Smooth muscle cell (in vitro differentiated cells): ENCODE data around the gene PNPLA2. TPM values are rescaled to one million over a fixed set of nuclear protein-coding genes. Genes with fewer than 3 reads are reported as not detected.

Experiments used
- DNase-seq: peaks from one replicate; lab custom pipeline; 2025; ENCODE audit not compliant: unreplicated experiment; lab: John Stamatoyannopoulos, UW
- H2AFZ ChIP-seq: fragments of 200-600 bp; sonication (generic); 2 replicates; pipeline ENCODE4 v1.6.0; 2016; ENCODE audit warnings: antibody characterized with exemption, low read depth, mild to moderate bottlenecking
- H3F3A ChIP-seq: fragments of 200-600 bp; sonication (generic); 2 replicates; pipeline ENCODE4 v1.6.0; 2017; ENCODE audit warnings: antibody characterized with exemption, low read depth
- H3K27ac ChIP-seq: fragments of 200-600 bp; sonication (generic); 2 replicates; pipeline ENCODE4 v1.5.1; 2016; ENCODE audit warnings: low read depth, mild to moderate bottlenecking
- H3K27me3 ChIP-seq: fragments of 200-600 bp; sonication (generic); 2 replicates; pipeline ENCODE4 v1.6.1; 2016; ENCODE audit warnings: low read depth, mild to moderate bottlenecking
- H3K36me3 ChIP-seq: fragments of 200-600 bp; sonication (generic); 2 replicates; pipeline ENCODE4 v1.5.1; 2016; ENCODE audit warnings: low read depth
- H3K4me1 ChIP-seq: fragments of 200-600 bp; sonication (generic); 2 replicates; pipeline ENCODE4 v1.5.1; 2016; ENCODE audit warnings: low read depth
- H3K4me2 ChIP-seq: fragments of 200-600 bp; sonication (generic); 2 replicates; pipeline ENCODE4 v1.6.0; 2016; ENCODE audit warnings: mild to moderate bottlenecking
- H3K4me3 ChIP-seq: fragments of 200-600 bp; sonication (generic); 2 replicates; pipeline ENCODE4 v1.5.1; 2016; ENCODE audit warnings: mild to moderate bottlenecking
- H3K79me2 ChIP-seq: fragments of 200-600 bp; sonication (generic); 2 replicates; pipeline ENCODE4 v1.6.0; 2016; ENCODE audit warnings: low read depth, mild to moderate bottlenecking
- H3K9ac ChIP-seq: fragments of 200-600 bp; sonication (generic); 2 replicates; pipeline ENCODE4 v1.6.0; 2016; ENCODE audit warnings: low read depth
- H3K9me3 ChIP-seq: fragments of 200-600 bp; sonication (generic); replicated peaks from 2 replicates; pipeline ENCODE4 v1.5.1; 2016; ENCODE audit warnings: low read depth
- H4K20me1 ChIP-seq: fragments of 200-600 bp; sonication (generic); 2 replicates; pipeline ENCODE4 v1.6.0; 2016; ENCODE audit warnings: low read depth
- whole genome bisulfite sequencing: methylation state at CpG from one replicate; pipeline ENCODE4 v1.1.7; 2016; ENCODE audit warnings: low lambda C conversion rate; 5-methylcytosine and 5-hydroxymethylcytosine counted together
- polyA plus RNA-seq: library from polyadenylated mRNA; unstranded; fragments of >200 nt; fragmentation: Nextera tagmentation; extraction: Ambion mirVana; gene quantifications from 2 replicates; pipeline ENCODE4 v1.2.1, GENCODE V29; 2016
- total RNA-seq: library from RNA; depleted of rRNA; stranded (reverse); fragments of >200 nt; gene quantifications from 2 replicates; pipeline ENCODE4 v1.2.3, GENCODE V29; 2014
- TF ChIP-seq, protein P1 (sequence below): fragments of 200-600 bp; sonication (generic); IDR thresholded peaks from 2 replicates; pipeline ENCODE4 v1.5.1; 2017; ENCODE audit warnings: borderline replicate concordance, mild to moderate bottlenecking, antibody characterized with exemption; ENCODE audit not compliant: insufficient read depth, poor library complexity, severe bottlenecking

PNPLA2 gene
- total and polyA plus RNA-seq, 2 experiments from 2014 or later: 12.4 to 26.4 TPM

DNA sequence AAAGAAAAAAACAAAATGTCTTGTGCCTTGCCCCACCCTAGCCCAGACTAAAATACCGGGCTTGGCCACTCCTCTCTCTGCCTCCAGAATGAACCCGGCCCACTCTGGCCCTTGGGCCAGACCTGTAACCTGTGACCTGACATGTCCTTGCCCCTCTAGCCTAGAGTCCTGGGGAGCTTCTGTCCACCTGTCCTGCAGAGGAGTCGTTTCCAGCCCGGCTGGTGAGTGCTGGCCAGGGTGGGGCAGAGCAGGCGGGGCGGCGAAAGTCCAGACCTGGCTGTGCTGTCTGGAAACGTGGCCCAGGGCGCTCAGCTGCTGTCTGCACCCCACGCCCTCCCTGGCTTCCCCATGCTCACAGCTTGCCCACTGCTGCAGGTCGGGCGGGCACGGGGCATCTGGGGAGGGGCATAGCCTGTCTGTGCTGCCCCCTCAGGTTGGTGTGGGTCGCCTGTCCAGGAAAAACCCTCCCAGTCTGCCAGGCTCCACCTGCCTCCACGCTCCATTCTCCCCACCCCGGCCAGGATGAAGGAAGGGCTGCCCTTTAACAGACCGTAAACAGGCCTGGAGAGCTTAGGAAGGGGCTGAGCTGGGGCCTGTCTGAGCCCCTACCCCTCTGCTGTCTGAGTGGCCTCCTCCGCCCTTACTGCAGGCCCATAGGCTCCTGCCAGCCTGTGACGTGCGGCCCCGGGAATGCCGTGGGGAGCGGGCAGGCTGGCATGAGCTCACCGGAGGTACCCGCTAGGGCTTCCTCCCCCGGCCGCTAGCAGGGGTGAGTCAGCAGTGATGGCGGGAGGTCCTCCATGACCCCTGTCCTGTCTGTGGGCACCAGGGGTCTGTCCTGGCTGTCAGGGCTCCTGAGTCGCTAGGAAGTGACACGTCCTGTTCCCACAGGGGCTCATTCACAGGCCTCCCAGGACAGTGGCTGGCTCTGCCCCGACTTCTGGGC, 15.9 kb downstream of the PNPLA2 start:
- DNase-seq: no peak
- Histone ChIP-seq H3K9me3 (no peaks in the 10 kb centered on the region), H3K4me2 (peak overlapping the region; percentile 97), H3K27me3 (peaks cover 17% of the 10 kb centered on the region), H3F3A (peaks cover 15% of the 10 kb centered on the region), H3K27ac (peak overlapping the region; percentile 90), H2AFZ (no peak overlapping the region), H4K20me1 (peaks cover 74% of the 10 kb centered on the region), H3K4me3 (peak overlapping the region; percentile 73), H3K9ac (peak overlapping the region; percentile 65), H3K4me1 (peaks cover 28% of the 10 kb centered on the region), H3K36me3 (no peaks in the 10 kb centered on the region), H3K79me2 (peaks cover 28% of the 10 kb centered on the region)
- TF ChIP-seq, protein P1, sequence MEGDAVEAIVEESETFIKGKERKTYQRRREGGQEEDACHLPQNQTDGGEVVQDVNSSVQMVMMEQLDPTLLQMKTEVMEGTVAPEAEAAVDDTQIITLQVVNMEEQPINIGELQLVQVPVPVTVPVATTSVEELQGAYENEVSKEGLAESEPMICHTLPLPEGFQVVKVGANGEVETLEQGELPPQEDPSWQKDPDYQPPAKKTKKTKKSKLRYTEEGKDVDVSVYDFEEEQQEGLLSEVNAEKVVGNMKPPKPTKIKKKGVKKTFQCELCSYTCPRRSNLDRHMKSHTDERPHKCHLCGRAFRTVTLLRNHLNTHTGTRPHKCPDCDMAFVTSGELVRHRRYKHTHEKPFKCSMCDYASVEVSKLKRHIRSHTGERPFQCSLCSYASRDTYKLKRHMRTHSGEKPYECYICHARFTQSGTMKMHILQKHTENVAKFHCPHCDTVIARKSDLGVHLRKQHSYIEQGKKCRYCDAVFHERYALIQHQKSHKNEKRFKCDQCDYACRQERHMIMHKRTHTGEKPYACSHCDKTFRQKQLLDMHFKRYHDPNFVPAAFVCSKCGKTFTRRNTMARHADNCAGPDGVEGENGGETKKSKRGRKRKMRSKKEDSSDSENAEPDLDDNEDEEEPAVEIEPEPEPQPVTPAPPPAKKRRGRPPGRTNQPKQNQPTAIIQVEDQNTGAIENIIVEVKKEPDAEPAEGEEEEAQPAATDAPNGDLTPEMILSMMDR: no peak
- WGBS: 63% methylated on average over 30 of the region's 31 CpGs

DNA sequence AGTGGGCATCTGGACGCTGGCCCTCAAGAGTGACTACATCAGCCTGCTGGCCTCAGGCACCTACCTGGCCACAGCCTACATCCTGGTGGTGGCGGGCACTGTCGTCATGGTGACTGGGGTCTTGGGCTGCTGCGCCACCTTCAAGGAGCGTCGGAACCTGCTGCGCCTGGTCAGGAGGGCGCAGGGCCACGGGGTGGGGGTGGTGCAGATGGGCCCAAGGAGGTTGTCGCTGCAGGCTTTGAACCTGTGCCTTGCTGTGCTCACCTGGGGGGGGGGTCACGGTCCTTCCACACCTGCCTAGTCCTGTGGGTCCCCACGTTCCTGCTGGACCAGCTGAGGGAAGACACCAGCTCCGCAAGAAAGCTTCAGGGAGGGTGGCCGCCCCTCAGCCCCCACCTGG, 17.6 kb downstream of the PNPLA2 start:
- Histone ChIP-seq H3K9ac (no peak overlapping the region), H3K9me3 (no peaks in the 10 kb centered on the region), H3K4me3 (no peak overlapping the region), H4K20me1 (peaks cover 80% of the 10 kb centered on the region), H3K4me1 (peaks cover 22% of the 10 kb centered on the region), H3K27ac (no peak overlapping the region), H3K4me2 (no peak overlapping the region), H3K36me3 (no peaks in the 10 kb centered on the region), H3K79me2 (peaks cover 37% of the 10 kb centered on the region), H3K27me3 (peaks cover 3% of the 10 kb centered on the region), H2AFZ (no peak overlapping the region), H3F3A (peaks cover 22% of the 10 kb centered on the region)
- 98% methylated on average over 14 of the region's 14 CpGs for WGBS
- TF ChIP-seq, protein P1: no peak
- no peak for DNase-seq

DNA sequence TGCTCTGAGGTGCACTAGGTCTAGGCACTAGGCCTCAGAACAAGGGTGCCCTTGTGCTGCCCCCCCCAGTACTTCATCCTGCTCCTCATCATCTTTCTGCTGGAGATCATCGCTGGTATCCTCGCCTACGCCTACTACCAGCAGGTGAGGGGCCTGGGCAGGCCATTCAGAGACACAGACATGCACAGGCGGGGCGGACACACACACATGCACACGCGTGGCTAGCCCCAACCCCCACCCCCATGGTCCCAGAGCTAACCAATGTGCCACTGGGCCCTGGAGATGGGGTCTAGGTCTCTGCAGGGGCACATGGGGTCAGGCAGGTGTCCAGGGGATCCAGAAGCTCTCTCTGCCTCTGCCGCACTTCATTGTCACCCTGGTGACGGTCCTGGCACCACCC, 18.0 kb downstream of the PNPLA2 start:
- Histone ChIP-seq H2AFZ (no peak overlapping the region), H3K36me3 (no peaks in the 10 kb centered on the region), H3K27ac (no peak overlapping the region), H3K4me3 (no peak overlapping the region), H3K4me1 (peaks cover 21% of the 10 kb centered on the region), H4K20me1 (peaks cover 82% of the 10 kb centered on the region), H3K9me3 (no peaks in the 10 kb centered on the region), H3K4me2 (no peak overlapping the region), H3F3A (peaks cover 23% of the 10 kb centered on the region), H3K9ac (no peak overlapping the region), H3K27me3 (no peaks in the 10 kb centered on the region), H3K79me2 (peaks cover 41% of the 10 kb centered on the region)
- no peak for DNase-seq
- WGBS: 88% methylated on average over 9 of the region's 9 CpGs
- TF ChIP-seq, protein P1: no peak
